Nucleus accumbens (tissue), 56 donors: ENCODE data around the gene PEAR1.

Experiments
- DNase-seq, 56 donors: peaks; one replicate each; lab custom pipeline; 2025; lab: John Stamatoyannopoulos, UW

Gene PEAR1

GRCh38 chr1:156893048-156893953 lies at the start of gene PEAR1:
Gene PEAR1, plus strand, starts transcription at chr1:156893718. Its CDS starts 10,209 bp downstream, at chr1:156903927.
- no peak for DNase-seq

- no peak for DNase-seq
Observed at GRCh38 chr1:156844102-156844501, 49.4 kb upstream of the PEAR1 start.

GRCh38 chr1:156844638-156845037 lies 48.9 kb upstream of the PEAR1 start:
- DNase-seq, result no peak

GRCh38 chr1:156845055-156845952 lies 48.2 kb upstream of the PEAR1 start:
- DNase-seq, result no peak

- DNase-seq, result no peak
Observed at GRCh38 chr1:156845953-156846545, 47.5 kb upstream of the PEAR1 start.

GRCh38 chr1:156846643-156847042 lies 46.9 kb upstream of the PEAR1 start:
- DNase-seq, result no peak

GRCh38 chr1:156847591-156848460 lies 45.7 kb upstream of the PEAR1 start:
- DNase-seq, result no peak

GRCh38 chr1:156848461-156849150 lies 44.9 kb upstream of the PEAR1 start:
- no peak for DNase-seq

GRCh38 chr1:156849151-156849496 lies 44.4 kb upstream of the PEAR1 start:
- DNase-seq, result no peak

GRCh38 chr1:156851779-156852417 lies 41.6 kb upstream of the PEAR1 start:
- DNase-seq, result no peak

- DNase-seq, result peak in 30 of 56 donors; percentile 5 to 66 (median 19)
Observed at GRCh38 chr1:156852418-156852874, 41.1 kb upstream of the PEAR1 start.

GRCh38 chr1:156853761-156854160 lies 39.8 kb upstream of the PEAR1 start:
- no peak for DNase-seq

GRCh38 chr1:156854634-156855033 lies 38.9 kb upstream of the PEAR1 start:
- DNase-seq, result no peak

GRCh38 chr1:156856282-156856785 lies 37.2 kb upstream of the PEAR1 start:
- DNase-seq, result no peak

GRCh38 chr1:156857532-156857931 lies 36.0 kb upstream of the PEAR1 start:
- DNase-seq, result no peak

- no peak for DNase-seq
Observed at GRCh38 chr1:156858555-156858956, 35.0 kb upstream of the PEAR1 start.

- DNase-seq, result no peak
Observed at GRCh38 chr1:156858959-156859522, 34.5 kb upstream of the PEAR1 start, which contains the start of gene INSRR. Gene INSRR, minus strand, starts transcription at chr1:156859117. Its CDS starts 496 bp downstream, at chr1:156858621.

GRCh38 chr1:156859523-156860112 lies 33.9 kb upstream of the PEAR1 start:
- DNase-seq, result no peak
